MCF 10A (cell line): ENCODE data around the gene SSX4B. TPM values are rescaled to one million over a fixed set of nuclear protein-coding genes. Genes with fewer than 3 reads are reported as not detected.
"Not testable (repeated sequence)": the region's sequence is repeated elsewhere in the genome, so short reads cannot be mapped to it uniquely, and the experiment has no call there.

ENCODE experiments used
- Bru-seq: library from RNA; stranded (reverse); fragments of 400-500 nt; gene quantifications from one replicate; lab custom pipeline; 2021; lab: Mats Ljungman, UMichigan
- BruChase-seq, 2 experiments: library from RNA; stranded (reverse); fragments of 400-500 nt; gene quantifications; one replicate each; lab custom pipeline; 2021; lab: Mats Ljungman, UMichigan
- BruUV-seq: library from RNA; stranded (reverse); fragments of 400-500 nt; replicated peaks from 2 replicates; lab custom pipeline; 2021; lab: Mats Ljungman, UMichigan
- CTCF ChIA-PET: fragments of 300-600 bp; sonication (Branson Sonifier 250); formaldehyde crosslinking; extraction: SDS; loops from one replicate; lab custom pipeline; 2021; ENCODE audit warnings: antibody characterized with exemption, inconsistent platforms; lab: Yijun Ruan, JAX
- POLR2A ChIA-PET: fragments of 300-600, 350-650 bp; sonication (Branson Sonifier 250); formaldehyde crosslinking; extraction: SDS; loops from one replicate; lab custom pipeline; 2020; ENCODE audit warnings: antibody characterized with exemption, inconsistent platforms; lab: Yijun Ruan, JAX
- DNase-seq: peaks from one replicate; pipeline ENCODE4 v3.0.0-alpha.2; 2018; ENCODE audit not compliant: unreplicated experiment
- H3K27ac Mint-ChIP-seq: one replicate; pipeline ENCODE4 v1.8.0; 2022; ENCODE audit warnings: mild to moderate bottlenecking, low read depth, mixed read lengths; ENCODE audit not compliant: unreplicated experiment
- H3K27me3 Mint-ChIP-seq: one replicate; pipeline ENCODE4 v1.8.0; 2022; ENCODE audit warnings: mixed read lengths; ENCODE audit not compliant: insufficient read depth, unreplicated experiment
- H3K36me3 Mint-ChIP-seq: one replicate; pipeline ENCODE4 v1.8.0; 2022; ENCODE audit warnings: mild to moderate bottlenecking, moderate library complexity, mixed read lengths; ENCODE audit not compliant: insufficient read depth, unreplicated experiment
- H3K4me1 Mint-ChIP-seq: one replicate; pipeline ENCODE4 v1.8.0; 2022; ENCODE audit warnings: mixed read lengths; ENCODE audit not compliant: insufficient read depth, unreplicated experiment
- H3K4me3 Mint-ChIP-seq: one replicate; pipeline ENCODE4 v1.8.0; 2022; ENCODE audit warnings: mild to moderate bottlenecking, moderate library complexity, mixed read lengths; ENCODE audit not compliant: unreplicated experiment
- H3K9me3 Mint-ChIP-seq: one replicate; pipeline ENCODE4 v1.8.0; 2022; ENCODE audit warnings: mixed read lengths; ENCODE audit not compliant: unreplicated experiment
- intact Hi-C: fragments of 100-400 bp; cut with micrococcal nuclease; formaldehyde crosslinking; loops from 2 replicates; pipeline ENCODE4 v1.14.1; 2022
- long read RNA-seq: library from polyadenylated mRNA; stranded (forward); transcript quantifications from one replicate; pipeline ENCODE4 v2.0.0, GENCODE V29; 2022
- total RNA-seq: library from RNA; stranded (reverse); gene quantifications from 2 replicates; pipeline ENCODE4 v1.2.3, GENCODE V29; 2022
- TF ChIP-seq, protein P1 (sequence below): fragments of 200-600 bp; IDR thresholded peaks from one replicate; pipeline ENCODE4 v1.8.0; 2022; ENCODE audit warnings: antibody characterized with exemption, mild to moderate bottlenecking; ENCODE audit not compliant: unreplicated experiment

SSX4B gene, protein sequence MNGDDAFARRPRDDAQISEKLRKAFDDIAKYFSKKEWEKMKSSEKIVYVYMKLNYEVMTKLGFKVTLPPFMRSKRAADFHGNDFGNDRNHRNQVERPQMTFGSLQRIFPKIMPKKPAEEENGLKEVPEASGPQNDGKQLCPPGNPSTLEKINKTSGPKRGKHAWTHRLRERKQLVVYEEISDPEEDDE
- total RNA-seq, result not detected in 2 replicates
- not detected for Bru-seq, nascent RNA
- not detected for BruChase-seq, experiment 1, labeled RNA remaining after a 6-hour chase
- BruChase-seq, experiment 2, labeled RNA remaining after a 2-hour chase, result not detected
- long read RNA-seq, result 0 reads

DNA sequence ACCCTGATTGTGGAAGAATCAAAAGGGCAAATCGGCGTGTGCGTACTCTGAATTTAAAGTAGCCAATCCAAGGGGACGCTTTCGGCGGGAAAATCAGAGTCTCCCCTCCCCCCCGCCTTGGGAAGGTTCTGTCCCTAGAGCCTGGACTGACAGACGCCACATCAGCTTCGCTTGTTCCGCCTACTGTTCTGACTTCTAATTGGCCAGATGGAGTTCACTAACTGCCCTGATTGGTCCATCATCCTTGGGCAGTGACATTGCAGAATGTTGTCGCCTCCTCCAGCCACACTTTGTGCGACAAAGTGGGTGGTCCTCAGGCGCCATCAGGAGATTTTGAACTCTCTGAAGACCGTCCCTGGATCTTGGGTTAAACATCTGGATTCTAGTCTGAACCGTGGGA lies at the start of gene SSX4B:
Gene SSX4B (minus strand): TSS at position 101 of the 400 bp plus-strand sequence. CDS start 588 bp downstream, outside the sequence.
- H3K27me3 Mint-ChIP-seq, H3K4me3 Mint-ChIP-seq, DNase-seq, H3K36me3 Mint-ChIP-seq, H3K27ac Mint-ChIP-seq, intact Hi-C loops, POLR2A ChIA-PET, CTCF ChIA-PET, H3K9me3 Mint-ChIP-seq, H3K4me1 Mint-ChIP-seq, BruUV-seq: not testable (repeated sequence)

DNA sequence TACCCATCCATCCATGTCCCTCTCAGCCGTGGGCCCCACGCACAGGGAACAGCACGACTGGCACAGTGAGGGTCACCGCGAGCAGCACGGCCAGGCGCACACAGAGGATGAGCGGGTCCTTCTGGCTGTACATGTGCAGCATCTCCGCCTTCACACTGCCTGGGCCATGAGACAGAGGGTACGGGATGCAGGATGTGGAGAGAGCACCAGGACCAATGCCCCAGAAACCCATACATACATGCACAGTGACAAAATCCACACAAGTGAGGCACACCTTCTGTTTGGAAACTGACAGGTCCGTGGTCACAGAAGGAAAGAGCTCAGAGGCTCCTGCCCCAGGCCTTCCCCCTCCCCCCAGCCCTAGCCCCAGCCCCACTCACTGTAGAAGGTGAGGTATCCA lies 48.8 kb upstream of the SSX4B start:
- intact Hi-C loops, result no loop called here
- BruUV-seq, result no TSS peak
- H3K4me3 Mint-ChIP-seq, result no peak overlapping the region
- peaks cover 12% of the 10 kb centered on the region for H3K4me1 Mint-ChIP-seq
- H3K27ac Mint-ChIP-seq, result no peak overlapping the region
- CTCF ChIA-PET, result no interaction called here
- peaks cover under 1% of the 10 kb centered on the region for H3K36me3 Mint-ChIP-seq
- POLR2A ChIA-PET, result no interaction called here
- no peaks in the 10 kb centered on the region for H3K27me3 Mint-ChIP-seq
- TF ChIP-seq, protein P1, sequence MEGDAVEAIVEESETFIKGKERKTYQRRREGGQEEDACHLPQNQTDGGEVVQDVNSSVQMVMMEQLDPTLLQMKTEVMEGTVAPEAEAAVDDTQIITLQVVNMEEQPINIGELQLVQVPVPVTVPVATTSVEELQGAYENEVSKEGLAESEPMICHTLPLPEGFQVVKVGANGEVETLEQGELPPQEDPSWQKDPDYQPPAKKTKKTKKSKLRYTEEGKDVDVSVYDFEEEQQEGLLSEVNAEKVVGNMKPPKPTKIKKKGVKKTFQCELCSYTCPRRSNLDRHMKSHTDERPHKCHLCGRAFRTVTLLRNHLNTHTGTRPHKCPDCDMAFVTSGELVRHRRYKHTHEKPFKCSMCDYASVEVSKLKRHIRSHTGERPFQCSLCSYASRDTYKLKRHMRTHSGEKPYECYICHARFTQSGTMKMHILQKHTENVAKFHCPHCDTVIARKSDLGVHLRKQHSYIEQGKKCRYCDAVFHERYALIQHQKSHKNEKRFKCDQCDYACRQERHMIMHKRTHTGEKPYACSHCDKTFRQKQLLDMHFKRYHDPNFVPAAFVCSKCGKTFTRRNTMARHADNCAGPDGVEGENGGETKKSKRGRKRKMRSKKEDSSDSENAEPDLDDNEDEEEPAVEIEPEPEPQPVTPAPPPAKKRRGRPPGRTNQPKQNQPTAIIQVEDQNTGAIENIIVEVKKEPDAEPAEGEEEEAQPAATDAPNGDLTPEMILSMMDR, result no peak
- peaks cover 35% of the 10 kb centered on the region for H3K9me3 Mint-ChIP-seq
- DNase-seq, result no peak

DNA sequence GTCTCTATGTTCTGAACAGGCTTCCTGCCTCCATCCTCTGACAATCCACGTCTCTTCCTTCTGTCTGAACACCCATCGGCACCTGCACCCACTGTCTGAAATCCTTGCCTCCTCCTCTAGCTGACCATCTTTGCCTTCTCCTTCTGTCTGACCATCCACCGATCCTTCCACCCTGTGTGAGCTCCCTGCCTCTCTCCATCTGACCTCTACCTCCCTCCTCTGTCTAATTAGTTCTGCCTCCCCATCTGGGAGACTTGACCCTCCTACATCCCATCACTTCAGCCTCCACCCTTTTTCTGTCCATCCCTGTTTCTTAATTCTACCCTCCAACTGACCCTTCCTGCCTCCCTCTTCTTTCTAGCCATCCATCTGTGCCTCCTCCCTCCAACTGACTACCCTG lies 48.3 kb upstream of the SSX4B start:
- no peaks in the 10 kb centered on the region for H3K27me3 Mint-ChIP-seq
- H3K27ac Mint-ChIP-seq, result no peak overlapping the region
- no peak overlapping the region for H3K4me3 Mint-ChIP-seq
- no TSS peak for BruUV-seq
- no peaks in the 10 kb centered on the region for H3K36me3 Mint-ChIP-seq
- peaks cover 8% of the 10 kb centered on the region for H3K4me1 Mint-ChIP-seq
- POLR2A ChIA-PET, result no interaction called here
- CTCF ChIA-PET, result no interaction called here
- peaks cover 29% of the 10 kb centered on the region for H3K9me3 Mint-ChIP-seq
- TF ChIP-seq, protein P1, result no peak
- DNase-seq, result no peak
- intact Hi-C loops, result no loop called here

DNA sequence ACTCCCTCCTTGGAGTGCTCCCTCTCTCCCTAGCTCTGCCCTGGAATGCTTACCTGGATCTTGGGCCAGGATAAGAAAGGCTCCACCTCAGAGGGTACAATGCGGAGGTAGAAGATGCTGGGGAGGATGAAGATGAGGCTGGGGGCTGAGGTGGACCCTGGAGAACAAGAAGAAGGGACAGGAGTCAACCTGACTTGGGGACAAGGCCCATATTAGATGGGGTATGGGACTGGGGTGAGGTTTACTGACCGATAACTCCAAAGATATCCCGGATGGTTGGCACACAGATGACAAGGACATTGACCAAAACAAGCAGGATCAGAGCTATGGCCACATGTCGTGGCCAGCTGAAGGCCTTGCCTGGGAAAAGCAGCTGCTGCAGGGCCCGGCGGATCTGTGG lies 47.7 kb upstream of the SSX4B start:
- Mint-ChIP-seq H3K9me3 (peaks cover 34% of the 10 kb centered on the region), H3K4me3 (no peak overlapping the region), H3K36me3 (no peaks in the 10 kb centered on the region), H3K27me3 (no peaks in the 10 kb centered on the region), H3K27ac (no peak overlapping the region), H3K4me1 (peaks cover 6% of the 10 kb centered on the region)
- no peak for DNase-seq
- TF ChIP-seq, protein P1, result no peak
- CTCF ChIA-PET, result no interaction called here
- POLR2A ChIA-PET, result no interaction called here
- intact Hi-C loops, result no loop called here
- no TSS peak for BruUV-seq
